ENCODE measurements around the gene LEMD2.

LEMD2 gene

GRCh38 chr6:33819021-33819420 is 30.1 kb upstream of the LEMD2 start:
- DNase-seq = no peak

DNA sequence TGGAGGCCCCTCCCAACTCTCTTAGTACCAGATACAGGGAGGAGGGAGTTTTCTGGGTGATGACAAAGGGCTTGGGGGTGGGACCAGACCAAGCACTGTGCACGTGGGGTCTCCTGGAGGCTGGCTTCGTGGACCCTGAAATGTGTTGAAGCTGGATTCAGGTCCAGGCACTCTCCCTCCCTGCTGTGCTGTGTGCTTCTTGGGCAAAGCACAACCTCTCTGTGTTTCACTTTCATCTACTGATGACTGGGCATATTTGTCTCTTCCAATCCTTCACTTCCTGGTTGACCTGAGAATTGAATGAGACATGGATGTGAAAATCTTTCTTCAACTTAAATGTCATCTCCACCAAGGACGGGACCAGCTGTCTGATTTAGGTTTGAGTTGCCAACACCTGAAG is 29.4 kb upstream of the LEMD2 start:
- no peak for DNase-seq

- DNase-seq = no peak
Observed at GRCh38 chr6:33817489-33817888, 28.6 kb upstream of the LEMD2 start.

DNA sequence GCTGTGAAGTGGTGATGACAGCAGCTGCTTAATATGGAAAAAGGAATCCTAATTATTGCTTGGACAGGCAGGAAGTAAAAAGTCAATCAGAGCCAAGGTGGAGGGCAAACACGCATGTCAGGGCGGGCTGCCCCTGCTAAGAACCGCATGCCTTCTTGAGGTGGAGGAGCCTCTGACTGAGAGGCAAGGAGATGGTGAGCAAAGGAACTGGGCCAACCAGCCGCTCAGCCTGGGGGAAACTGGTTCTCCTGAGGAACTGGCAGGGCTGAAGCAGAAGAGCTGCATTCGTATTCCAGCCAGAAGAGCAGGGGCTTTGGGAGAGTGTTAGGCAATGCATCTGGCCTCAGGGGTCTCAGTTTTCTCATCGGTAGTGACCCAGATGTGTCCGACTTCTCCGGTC is 28.0 kb upstream of the LEMD2 start:
- DNase-seq = no peak

- DNase-seq = no peak
Observed at GRCh38 chr6:33815854-33816253, 26.9 kb upstream of the LEMD2 start.

DNA sequence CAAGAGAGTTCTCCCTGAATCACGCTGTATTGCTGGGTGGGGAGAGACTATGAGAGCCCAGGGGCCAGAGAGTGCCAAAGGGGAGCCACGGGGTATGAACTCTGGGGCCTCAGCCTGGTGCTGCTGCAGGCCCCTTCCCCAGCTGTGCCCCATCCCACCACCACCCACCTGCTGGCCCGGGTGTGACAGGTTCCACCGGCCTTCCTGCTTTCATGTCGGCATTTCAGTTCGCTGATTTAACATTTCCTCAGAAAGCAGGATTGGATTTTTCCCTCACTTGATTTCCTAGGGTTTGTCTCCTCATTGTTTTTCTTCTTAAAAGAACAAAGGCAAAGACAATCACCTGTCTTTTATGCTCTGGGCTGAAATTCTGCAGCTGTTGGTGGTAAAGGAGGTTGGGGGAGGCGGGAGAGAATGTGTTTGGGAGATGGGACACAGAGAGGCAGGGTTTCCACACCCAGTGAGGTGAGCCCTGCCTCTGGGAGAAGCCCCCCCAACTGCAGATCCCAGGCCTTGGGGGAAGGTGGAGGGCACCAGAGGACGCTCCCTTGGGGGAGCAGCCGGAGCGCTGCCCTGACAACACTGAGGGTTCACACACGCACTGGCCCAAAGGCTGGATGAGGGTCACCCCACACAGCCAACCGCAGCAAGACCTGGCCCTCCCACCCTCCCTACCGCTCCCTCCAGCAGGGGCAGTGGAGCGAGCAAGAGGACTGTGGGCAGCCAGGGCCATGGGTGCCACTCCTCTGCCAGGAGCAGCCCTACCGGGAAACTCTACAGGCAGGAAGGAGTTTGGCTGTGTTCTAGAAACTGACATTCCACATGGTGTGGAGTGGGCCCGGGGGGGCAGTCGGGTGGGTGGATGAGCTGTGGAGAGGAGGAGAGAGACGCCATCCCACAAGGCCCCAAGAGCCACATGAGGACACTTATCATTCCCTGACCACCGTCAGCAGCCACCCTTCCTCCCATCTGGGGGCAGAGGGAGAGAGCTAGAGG is 25.4 kb upstream of the LEMD2 start:
- no peak for DNase-seq

GRCh38 chr6:33813246-33813904 is 24.4 kb upstream of the LEMD2 start:
- no peak for DNase-seq

- no peak for DNase-seq
Observed at GRCh38 chr6:33812669-33813068, 23.7 kb upstream of the LEMD2 start.

DNA sequence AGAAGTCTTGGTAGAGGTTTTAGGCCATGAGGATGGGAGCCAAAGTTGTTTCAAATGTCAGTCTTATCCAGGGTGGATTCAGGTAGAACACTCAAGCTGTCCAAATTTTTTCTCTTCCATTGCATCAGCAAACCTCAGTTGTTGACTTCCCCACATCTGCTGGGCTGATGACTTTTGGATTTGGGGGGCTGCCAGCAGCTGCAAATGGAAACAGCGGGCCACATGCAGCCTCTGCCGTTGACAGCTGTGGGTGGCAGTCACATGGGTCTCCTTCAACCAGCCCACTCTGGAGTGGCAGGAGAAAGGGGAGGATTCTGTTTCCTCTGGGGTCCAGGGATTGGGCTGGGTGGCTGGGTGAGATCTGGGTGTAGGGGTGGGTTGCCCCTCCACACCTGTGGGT is 20.7 kb upstream of the LEMD2 start:
- no peak for DNase-seq

- DNase-seq = no peak
Observed at GRCh38 chr6:33808641-33809180, 19.8 kb upstream of the LEMD2 start.

GRCh38 chr6:33807606-33808005 is 18.7 kb upstream of the LEMD2 start:
- DNase-seq = no peak

- no peak for DNase-seq
Observed at GRCh38 chr6:33806841-33807240, 17.9 kb upstream of the LEMD2 start.

DNA sequence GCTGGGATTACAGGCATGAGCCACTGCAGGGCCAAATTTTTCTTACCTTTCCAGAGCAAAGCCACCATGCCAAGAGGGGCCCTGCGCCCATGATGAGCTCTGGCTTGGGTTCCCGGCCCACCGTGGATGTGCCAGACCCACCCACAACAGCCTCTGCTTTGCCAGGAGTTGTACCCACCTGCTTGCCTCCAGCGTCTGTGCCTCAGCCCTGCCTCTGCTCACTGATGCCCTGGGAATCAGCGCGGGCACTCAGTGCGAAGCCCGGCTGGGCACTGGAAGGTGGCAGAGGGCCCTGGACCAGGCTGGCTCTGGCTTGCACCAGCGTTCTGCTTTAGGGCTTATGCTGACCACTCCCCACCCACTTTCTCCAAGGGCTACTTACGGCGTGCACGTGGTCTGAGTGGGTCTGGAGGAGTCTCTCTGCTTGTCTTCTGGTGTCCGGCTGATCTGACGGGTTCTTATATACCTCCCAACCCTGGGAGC is 14.7 kb upstream of the LEMD2 start, which contains the start of gene MLN:
Gene MLN, minus strand, starts transcription at position 433 of the 483 bp plus-strand sequence. CDS start 2,840 bp downstream, outside the sequence.
- DNase-seq = no peak

GRCh38 chr6:33802186-33802958 is 13.4 kb upstream of the LEMD2 start:
- no peak for DNase-seq

DNA sequence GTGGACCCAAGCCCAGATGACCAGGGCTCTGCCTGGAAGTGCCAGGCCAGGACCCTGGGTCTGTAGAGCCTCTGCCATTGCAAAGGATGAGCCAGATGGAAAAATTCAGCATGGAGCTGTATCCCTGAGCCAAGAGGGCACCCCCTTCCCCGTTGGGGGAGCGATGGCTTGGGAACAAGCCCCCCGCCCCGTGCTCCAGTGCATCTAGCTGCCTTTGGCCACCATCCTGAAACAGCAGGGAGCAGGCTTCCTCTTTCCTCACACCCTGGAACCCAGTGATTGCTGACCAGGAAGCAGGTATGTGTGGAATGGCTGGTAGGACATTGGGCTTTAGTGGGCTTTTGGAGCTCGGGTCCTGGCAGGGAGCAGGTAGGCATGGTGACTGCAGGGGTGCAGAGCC is 12.7 kb upstream of the LEMD2 start:
- DNase-seq = no peak

DNA sequence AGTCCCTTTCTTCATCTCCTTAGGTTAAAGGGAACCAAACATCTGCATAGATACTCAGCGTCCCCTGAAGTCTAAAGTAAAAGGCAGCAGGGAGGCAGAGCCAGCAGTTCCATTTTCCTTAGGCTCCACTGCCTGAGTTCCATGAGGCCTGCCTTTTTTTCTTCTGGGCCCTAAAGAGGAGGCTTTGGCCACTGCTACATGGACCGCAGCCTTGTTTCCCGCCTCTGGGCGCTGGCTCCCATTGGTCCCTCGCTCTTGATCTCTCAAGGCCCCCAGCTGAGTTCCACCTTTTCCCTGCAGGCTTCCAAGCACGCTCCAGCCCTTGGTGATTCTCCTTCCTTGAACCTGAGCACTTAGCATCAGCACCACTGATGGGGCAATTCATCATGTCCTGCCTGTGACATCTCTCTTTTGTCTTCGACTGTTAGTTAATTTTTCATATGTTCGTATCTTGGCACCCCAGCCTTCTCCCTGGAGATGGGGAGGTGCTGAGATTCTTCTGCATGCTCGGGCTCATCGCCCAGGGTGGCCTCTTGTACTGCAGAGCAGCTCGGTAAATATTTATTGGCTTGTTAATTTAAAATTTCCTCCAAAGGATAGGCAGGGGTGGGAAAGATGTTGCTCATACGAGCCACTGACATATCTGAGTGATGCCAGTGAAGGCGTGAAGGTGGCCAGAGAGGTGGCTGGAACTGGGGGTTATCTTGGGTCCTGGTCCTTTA is 11.5 kb upstream of the LEMD2 start:
- no peak for DNase-seq

GRCh38 chr6:33799454-33800113 is 10.7 kb upstream of the LEMD2 start:
- DNase-seq = no peak

- DNase-seq = no peak
Observed at GRCh38 chr6:33798343-33798848, 9.5 kb upstream of the LEMD2 start.

DNA sequence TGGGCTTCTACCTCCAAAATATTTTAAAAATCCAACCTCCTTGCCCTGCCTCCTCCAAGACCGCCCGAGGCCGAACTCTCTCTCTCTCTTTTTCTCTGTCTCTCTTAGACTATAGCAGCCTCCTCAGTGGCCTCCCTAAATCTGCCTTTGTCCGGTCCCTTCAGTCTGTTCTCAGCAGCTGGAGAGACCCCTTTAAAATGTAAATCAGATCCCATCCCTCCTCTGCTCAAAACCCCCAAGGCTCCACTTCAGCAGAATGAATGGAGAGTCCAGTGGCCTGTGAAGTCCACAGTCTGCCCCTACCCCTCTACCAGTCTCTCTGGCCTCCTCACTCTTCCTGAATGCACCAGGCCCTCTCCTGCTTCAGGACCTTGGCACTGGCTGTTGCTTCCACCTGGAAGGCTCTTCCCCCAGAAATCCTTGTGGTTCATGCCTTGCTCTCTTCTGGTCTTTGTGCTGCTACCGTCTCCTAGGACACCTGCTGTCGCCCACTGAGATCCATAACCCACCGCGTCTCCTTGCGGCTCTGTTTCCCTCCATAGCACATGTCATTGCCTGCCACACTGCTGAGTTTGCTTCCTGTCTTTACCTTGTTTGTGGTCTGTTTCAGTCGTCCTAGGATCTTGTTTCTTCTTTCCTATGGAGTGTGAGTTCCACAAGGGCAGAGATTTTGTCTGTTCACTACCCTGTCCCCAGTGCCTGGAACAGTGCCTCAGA is 8.9 kb upstream of the LEMD2 start:
- no peak for DNase-seq

- no peak for DNase-seq
Observed at GRCh38 chr6:33794910-33795623, 6.1 kb upstream of the LEMD2 start.
